Activated CD4-positive, alpha-beta T cell treated with anti-CD3 and anti-CD28 coated beads, Interleukin-2, amount 50 U/mL, for 48 hours (primary cell): Measurements from ENCODE around the gene LAMTOR4.

Source experiments
- DNase-seq, 2 experiments: peaks; one replicate each; pipeline ENCODE4 v3.0.0-alpha.2; 2020

The LAMTOR4 gene

GRCh38 chr7:100154651-100155491 lies 6.2 kb downstream of the LAMTOR4 start:
- DNase-seq: no peak

- DNase-seq: no peak
Measured at GRCh38 chr7:100155553-100156317, 7.0 kb downstream of the LAMTOR4 start.

GRCh38 chr7:100156331-100157068 lies 7.8 kb downstream of the LAMTOR4 start:
- DNase-seq: no peak

GRCh38 chr7:100157069-100157333 lies 8.3 kb downstream of the LAMTOR4 start:
- no peak for DNase-seq

GRCh38 chr7:100157334-100158228 lies 8.9 kb downstream of the LAMTOR4 start:
- no peak for DNase-seq

- DNase-seq: peak; percentile 97 to 98
Measured at GRCh38 chr7:100158229-100159098, 9.7 kb downstream of the LAMTOR4 start, which contains the start of gene TRAPPC14. TSS of gene TRAPPC14 (minus strand) at chr7:100158723. CDS start at chr7:100158499, 224 bp downstream.

- DNase-seq: no peak
Measured at GRCh38 chr7:100159099-100159623, 10.4 kb downstream of the LAMTOR4 start.

GRCh38 chr7:100160067-100160466 lies 11.3 kb downstream of the LAMTOR4 start:
- DNase-seq: no peak

- DNase-seq: no peak
Measured at GRCh38 chr7:100163006-100163531, 14.4 kb downstream of the LAMTOR4 start.

GRCh38 chr7:100163871-100164270 lies 15.2 kb downstream of the LAMTOR4 start:
- no peak for DNase-seq

GRCh38 chr7:100166317-100166940 lies 17.7 kb downstream of the LAMTOR4 start:
- peak in 1 of 2 experiments; percentile 53 for DNase-seq

- DNase-seq: no peak
Measured at GRCh38 chr7:100166970-100167911, 18.5 kb downstream of the LAMTOR4 start.

GRCh38 chr7:100167912-100168323 lies 19.2 kb downstream of the LAMTOR4 start:
- DNase-seq: no peak

GRCh38 chr7:100169147-100169850 lies 20.6 kb downstream of the LAMTOR4 start:
- DNase-seq: no peak

GRCh38 chr7:100170101-100170897 lies 21.6 kb downstream of the LAMTOR4 start:
- DNase-seq: no peak

GRCh38 chr7:100171087-100171681 lies 22.5 kb downstream of the LAMTOR4 start:
- DNase-seq: peak in 1 of 2 experiments; percentile 43

- no peak for DNase-seq
Measured at GRCh38 chr7:100171840-100172239, 23.1 kb downstream of the LAMTOR4 start.
